GM18498 (cell line): Measurements from ENCODE around the gene PBX1.

ENCODE experiments used
- ATAC-seq: cut with Tn5 transposase; IDR thresholded peaks from one replicate; pipeline ENCODE4 v1.9.1; 2021; ENCODE audit warnings: mild to moderate bottlenecking, moderate library complexity; ENCODE audit not compliant: unreplicated experiment

Gene PBX1

DNA sequence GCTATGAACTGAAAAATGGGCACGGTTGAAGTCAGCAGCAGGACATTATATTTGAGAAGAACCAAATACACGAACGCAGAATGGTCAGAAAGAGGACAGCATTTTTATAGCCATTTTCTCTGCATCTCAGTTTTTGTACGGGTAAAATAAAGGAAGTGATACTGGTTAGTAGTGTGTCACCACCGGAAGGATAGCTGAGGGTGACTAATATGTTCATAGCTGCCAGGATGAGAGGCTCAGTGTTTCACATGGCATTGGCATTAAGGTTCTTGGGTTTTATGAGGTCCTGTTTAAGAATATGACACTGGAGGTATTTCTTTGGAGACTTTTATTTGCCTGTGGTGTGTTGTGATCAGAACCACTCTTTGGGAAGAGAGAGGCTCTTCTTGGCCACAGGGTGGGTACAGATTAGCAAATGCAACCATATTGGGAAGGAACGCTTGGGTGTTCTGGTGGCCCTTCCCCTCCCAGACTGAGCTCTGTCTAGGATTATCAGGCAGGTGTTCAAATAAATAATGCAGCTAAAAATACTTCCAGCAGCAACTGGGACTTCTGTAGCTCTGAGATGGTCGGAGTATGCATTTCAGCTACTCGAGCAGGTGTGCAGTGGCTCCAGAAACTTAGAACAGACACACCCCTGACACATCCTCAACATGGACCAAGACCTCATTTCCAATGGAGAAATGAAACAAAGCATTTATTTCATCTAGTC is 158.2 kb downstream of the PBX1 start:
- peak; percentile 74 for ATAC-seq

DNA sequence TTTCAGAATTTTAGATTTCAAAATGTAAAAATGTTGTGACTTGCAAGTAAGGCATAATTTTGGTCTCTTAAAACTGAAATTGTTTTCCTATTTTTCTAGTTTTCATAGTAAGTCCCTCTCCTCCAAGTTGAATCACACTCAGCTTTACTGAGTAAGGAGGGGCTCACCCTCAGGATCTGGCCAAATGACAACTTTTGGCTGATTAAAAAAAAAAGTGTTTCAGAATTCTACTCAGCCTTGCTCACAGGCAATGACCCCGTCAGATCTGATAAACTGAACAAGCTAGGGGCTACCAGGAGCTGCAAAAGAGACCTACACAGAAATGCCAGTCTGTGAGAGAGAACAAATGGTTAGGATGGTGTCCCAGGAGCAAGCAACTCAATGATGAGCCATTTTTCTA is 159.8 kb downstream of the PBX1 start:
- ATAC-seq: no peak

DNA sequence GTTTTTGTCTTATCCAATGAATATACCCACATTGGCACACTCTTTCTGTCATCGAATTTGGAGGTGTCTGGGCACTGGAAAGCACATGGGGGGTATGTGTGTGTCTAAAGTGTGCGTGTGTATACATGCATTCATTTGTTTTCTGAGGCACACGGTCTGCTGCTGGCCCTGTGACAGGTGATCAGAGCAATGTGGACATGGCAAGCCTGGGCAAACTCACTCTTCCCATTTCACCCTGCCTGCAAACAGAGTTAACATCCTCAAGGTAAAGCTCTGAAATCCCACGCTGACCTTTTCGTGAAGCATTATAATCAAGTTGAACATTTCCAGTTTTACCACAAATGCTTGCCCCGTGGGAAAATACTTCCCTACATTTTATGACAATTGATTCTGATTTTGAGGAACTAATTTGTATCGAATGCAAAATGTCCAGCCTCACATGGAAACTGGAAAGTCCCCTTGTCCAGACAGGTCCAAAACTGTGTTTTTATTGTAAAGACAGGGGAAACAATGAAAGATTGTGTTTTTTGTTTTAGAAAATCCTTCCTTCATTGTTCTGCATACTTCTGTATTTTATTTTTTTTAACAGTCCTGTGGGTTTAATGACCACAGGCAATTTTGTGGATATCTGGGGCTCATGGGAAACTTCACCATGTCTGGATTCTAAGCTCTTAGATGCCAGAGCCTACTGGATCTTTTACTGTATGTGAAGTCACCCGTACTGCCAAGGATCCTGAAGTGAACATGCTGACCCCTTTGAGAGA is 160.9 kb downstream of the PBX1 start:
- ATAC-seq: no peak

DNA sequence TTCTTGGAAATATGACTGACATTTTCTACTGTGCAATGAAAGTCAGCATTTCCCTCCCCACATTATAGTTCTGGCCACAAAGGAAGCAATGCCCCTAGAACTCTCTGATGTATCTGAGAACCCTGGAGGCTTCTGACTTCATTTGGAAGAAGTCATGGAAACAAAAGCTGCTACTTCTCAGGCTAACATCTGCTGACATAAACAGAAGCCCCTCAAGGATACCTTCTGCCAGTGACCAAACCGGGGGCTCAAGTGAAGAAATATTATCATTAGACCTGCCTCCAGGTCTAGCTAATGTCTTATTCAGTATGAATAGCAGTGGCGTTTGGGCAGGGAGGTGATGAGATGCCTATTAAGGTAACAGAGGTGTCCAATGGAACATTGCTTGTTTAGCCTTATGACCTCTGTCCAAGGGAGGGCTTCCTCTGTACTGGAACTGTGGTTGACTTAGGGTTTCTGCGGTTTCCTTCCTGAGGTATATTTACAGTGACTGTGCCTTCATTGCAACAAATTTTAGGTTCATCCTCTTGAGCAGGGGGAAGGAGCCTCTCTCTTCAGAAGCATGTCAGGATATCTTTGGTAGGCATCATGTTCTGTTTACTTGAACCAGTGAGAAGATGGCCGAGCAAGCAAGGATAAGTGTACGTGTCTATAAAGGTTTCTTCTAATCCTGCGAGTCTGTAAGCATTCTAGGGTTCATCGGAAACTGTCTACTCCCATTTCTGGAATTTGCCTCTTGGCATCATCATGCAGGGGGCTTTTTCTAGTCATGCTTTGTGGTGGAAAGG is 161.7 kb downstream of the PBX1 start:
- no peak for ATAC-seq

DNA sequence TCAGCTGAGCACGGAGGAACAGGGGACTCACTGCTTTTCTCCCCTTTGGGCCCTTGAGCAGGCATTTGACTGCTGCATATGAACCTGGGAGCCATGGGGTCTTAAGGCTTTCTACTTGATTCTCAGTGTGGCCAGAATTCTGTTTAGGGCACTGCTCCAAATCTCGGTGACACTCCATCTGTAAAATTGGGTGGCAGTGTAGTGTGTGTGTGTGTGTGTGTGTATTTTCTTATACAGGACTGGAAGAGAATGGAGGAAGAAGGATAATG is 162.2 kb downstream of the PBX1 start:
- ATAC-seq: no peak

DNA sequence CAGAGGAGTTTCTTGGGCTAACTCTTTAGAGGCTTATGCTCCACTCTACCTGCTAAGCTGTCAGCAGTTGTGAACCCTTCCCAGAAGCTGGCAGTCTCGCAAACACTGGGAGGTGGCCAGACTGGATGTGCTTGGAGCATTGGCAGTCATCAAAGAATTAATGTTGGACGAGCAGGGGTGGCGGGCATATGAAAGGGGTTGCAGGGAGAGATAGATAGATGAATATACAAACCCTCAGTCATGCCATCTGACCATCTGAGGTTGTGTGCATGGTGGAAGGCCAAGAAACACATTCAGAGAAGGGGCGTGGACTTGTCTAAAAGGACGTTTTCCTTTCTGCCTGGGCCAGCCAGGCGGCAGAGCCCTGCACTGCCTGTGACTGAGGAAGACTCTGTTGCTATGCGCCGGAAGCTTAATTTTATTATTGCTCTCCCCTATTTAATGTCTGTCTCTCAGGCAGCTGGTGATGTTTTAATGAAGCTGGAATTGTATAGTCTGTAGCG is 164.4 kb downstream of the PBX1 start:
- no peak for ATAC-seq

DNA sequence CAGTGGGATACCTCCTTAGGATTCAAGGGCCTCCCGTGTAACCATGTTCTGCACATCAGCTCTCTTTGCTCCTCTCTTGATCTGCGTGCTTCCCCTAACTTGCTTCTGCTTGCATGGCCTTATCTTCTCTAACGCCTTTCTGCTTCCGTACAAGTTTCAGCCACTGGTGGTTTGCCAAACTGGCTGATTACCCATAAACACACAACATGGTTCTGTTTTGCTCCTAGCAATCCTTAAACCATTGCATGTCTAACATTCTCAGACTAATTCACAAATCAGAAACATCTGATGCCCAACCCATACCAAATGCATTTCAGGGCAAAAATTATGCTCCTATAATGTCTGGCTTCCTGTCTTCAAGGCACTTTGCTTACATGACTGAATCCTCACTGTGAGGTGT is 166.4 kb downstream of the PBX1 start:
- no peak for ATAC-seq

DNA sequence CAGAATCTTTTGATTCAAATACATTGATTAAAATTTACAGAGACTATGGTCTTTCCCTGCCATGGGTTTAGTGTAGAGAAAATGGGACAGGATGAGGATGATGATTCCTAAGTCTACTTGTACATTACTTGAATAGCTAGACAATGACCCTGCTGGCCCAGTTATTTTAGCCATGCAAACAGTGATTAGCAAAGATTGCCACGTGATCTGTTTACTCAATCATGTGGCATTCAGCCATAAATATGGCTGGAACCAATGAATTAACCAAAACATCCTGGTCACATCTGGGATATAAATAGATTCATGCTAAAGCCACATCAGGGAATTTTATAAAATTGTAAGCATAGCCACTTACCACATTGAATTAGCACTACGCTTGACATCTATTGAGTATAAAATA is 167.3 kb downstream of the PBX1 start:
- no peak for ATAC-seq

DNA sequence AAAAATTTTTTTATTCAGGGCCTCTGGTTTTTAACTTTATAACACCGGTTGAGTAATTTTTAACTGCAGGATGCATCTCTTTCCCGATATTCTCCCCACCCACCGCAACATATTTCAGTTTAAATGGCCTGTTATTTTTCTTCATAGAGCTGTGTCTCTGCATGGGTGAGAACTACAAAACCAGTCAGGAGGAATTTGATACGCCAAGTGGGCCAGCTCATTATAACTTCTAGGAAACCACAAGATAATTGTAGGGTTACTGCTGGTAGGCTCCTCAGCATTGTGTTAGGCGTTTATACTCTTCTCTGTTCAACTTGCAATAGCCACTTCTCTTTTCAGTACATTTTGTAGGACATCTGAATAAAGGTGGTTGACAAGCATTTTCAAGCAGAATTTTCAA is 169.7 kb downstream of the PBX1 start:
- no peak for ATAC-seq

DNA sequence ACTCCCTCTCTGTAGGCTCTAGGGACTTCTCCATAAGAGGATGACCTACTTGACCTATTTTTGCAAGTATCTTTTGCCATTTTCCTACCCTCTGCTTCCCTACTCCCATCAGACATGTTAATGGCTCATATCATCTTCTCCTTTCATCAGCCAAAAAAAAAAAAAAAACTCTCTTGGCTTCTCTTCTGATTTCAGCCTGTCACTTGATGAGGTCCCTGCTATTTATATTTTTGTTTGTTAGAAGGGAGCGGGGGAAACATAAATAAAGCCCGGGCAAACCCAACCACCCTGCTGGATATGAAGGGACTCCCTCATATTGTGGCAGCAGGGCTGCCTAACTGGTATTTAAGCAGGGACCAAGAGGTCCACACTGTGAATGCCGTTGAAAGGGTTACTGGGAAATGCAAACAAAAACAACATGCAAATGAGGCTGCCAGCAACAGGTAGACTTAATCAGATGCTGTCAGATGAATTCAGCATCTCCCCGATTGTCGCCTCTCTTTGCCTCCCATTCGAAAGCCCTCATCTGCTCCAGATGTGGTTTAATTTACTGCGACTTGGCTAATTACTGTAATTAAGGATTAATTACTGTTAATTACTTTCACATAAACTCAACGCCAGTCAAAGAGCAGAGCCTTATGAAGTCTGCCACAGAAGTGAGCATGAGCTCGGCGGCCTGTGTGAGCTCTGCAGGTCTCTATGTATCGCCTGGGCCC is 172.3 kb downstream of the PBX1 start:
- no peak for ATAC-seq

DNA sequence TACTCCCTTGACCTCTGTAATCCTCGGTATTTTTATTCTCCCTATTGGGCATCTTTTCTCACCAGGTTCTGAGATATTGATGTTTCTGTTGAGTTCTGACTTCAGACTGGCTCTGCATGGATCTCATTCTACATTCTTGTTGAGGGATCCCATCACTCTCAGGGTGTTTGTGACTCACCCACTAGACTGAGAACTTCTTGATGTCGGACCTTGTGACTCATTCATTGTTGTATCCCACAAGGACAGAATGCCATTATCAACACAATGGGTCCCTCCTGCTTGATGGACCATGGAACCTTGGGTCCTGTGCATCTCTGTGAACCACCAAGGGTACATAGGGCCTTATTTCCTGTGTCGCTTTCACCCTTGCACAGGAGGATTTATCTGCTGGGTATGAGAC is 174.1 kb downstream of the PBX1 start:
- no peak for ATAC-seq

DNA sequence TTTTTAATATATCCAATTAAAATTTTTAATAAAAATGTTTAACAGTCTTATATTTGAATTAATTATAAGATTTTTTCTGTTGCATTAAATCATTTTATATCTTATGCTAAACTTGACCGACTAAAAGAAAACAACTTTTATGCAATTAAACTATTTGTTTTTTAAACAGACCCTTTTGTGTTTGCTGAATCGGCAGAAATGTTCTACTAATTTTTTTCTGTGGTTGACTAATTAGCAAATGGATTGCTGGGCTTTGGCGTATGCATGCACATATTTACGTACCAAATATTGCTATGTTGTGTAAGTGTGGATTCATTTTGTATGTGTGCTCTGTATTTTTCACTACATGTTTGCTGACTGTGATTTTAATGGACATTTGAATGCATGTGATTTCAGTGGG is 174.8 kb downstream of the PBX1 start:
- no peak for ATAC-seq

DNA sequence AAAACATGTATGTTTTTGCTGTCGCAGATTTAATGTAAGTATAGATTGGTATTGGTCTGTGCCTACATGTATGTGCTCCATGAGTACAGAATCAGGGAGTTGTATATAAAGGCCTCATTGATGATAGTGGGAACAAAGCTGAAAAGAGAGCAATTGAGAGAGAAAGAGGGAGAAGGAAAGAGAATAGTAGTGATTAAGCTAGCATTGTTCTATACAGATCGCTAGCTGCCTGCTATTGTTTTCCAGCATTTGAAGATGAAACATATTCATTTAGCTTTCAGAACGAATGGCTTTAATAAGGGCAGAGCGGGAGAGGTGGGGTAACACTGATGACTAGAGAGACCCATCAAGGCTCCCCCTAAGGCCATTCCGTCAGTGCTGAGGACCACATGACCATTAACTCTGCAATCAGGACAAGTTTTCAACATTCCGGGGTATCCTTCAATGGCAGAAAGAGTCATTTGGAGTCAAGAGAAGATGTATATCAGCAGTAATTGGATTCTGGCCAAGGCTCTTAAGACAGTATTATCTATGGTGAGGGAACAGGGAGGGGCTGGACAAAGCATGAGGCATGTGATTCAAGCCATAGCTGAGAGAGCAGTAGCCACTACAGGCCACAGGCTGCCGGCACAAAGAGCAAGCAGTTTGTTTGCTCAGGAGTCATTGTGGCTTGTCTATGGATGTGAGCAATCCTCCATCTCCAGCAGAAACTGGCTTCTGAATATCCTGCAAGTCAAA is 176.5 kb downstream of the PBX1 start:
- ATAC-seq: no peak

DNA sequence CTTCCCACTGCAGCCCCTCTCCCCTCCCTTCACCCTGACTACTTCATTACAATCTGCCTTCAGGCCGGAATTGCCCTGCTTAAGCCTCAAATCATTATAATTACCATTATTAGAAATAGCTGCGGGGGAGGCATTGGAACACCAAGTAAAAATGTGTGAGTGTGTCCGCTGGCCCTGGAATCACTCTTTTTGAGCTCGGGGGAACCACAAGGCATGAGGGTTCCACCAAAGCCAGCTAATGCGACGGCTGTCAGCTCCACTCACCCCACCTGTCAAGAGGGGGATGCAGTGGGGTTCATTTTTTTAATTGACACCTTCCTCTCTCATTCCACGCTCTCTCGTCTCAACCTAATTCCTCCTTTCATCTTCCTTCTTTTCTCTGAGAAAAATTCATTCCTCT is 177.2 kb downstream of the PBX1 start:
- ATAC-seq: no peak

DNA sequence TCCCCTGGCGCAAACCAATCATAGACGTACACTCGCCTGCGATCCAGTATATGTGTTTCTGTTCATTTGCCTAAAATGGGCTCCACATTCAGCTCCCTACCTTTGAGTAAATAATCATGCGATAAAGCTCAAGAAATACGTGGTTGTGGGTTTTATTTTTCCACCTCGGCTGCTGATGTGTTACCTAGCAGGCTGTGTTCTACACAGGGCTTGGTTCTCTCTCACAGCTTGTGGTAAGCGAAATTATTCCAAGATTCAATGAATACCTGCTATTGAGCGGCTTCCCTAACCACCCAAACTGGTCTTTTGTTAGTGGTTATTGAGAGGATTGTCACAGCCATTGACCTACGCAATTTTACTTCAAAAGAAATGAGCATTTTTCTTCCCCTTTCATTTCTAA is 180.2 kb downstream of the PBX1 start:
- ATAC-seq: no peak

DNA sequence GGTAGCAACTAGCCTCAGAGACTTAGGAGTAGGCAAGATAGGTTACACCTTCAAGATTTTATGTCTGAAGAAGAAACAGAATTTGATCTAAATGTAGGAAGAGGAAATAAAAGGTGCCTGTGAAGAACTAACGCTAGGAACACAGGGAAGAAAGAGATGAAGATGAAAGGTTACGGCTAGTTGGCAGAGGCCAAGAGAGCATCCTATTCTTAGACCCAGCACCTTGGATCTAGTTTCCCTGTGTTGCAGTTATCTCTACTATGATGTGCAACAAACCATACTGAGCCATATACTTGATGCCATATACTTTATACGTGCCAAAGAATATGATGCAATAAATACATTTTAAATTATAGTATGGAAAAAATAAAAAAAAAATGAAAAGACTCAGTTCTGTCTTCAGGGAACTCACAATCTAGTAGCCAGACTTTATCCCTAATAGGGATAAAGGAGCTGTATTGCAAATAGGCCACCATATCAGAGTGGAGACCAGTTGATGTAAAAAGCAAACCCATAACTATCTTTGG is 181.1 kb downstream of the PBX1 start:
- no peak for ATAC-seq

DNA sequence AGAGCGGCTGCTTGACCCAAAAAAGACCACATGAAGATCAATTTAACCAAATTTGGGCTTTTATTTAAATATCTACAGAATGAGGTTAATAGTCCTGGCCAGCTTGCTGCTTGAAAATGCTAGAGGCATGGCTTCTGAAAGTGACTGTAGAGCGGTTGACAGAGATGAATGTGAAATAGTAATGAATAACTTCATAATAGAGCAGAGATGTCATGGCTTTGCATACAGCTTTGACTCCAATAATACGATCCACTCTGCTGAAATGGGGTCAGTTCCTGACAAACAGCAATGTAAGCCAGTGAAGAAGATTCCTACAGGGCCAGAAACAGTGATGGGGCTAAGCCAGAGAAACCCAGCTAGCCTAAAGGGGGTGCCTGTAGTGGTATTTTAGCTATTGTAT is 183.8 kb downstream of the PBX1 start:
- ATAC-seq: no peak

DNA sequence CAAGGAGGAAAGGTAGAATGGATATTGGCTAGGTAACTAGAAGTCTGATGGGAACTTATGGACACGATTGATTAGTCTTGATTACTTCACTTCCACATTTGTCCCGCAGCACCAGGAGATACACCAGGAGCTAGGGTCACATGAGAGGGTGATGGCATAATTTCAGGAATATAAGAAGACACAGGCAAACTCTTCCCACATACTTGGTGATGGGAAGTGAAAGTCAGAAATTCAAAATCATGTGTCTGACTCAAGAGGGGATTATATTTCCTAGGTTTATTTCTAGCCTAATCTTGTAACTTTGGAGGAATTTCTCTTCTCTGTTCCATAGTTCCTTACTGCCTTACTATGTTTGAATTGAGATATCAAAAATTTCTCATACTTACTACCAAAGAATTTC is 185.0 kb downstream of the PBX1 start:
- no peak for ATAC-seq

DNA sequence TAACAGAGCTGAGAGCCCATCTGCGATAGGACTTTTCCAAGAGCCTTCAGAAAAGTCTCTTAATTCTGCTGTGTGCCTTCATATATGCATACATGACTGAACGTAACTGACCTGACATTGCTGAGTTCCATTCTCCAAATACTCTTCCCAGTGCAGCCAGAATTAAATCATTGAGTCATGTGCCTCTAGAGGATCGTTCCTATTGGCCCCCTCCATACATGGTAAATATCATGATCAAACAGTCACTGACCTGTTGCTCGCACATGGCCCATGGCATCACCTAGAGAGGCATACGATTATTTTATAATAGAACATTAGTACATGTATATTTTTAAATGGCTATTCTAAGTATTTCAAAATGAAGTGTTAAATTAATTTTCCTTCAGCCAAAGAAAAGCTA is 186.8 kb downstream of the PBX1 start:
- no peak for ATAC-seq

DNA sequence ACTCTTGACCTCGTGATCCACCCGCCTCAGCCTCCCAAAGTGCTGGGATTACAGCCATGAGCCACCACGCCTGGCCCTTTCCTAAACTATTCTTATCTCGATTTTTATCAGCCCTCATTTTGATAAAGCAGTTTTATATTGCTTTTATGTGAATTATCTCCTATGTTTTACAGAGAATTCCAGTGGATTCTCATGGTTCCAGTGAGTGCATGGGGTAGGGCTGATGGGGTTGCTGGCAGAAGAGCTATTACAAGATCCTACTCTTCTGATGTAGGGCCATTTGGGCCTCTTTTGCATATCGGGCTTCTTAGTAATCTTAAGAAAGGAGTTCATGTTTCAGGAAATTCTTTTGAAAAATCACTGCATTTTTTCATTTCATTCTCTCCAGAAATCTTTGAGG is 187.6 kb downstream of the PBX1 start:
- no peak for ATAC-seq
